Upper lobe of left lung (tissue), 4 donors: ENCODE data around the gene TMEM223.

Experiments
- POLR2A ChIP-seq, 4 donors: fragments of 450-650 bp; IDR thresholded peaks; one replicate each; pipeline ENCODE4 v1.5.1; 2016 to 2017; ENCODE audit warnings: antibody characterized with exemption in 4 of 4, mild to moderate bottlenecking in 2 of 4
- POLR2AphosphoS5 ChIP-seq, 2 donors: sonication (generic); formaldehyde crosslinking; IDR thresholded peaks; one replicate each; pipeline ENCODE4 v1.5.1; 2017; ENCODE audit warnings: antibody characterized with exemption in 2 of 2
- TF ChIP-seq, protein P1 (sequence below), 6 experiments: fragments of 450-650 bp in 4 of 6; fragments of 200-600 bp in 2 of 6; sonication (generic) in 2 of 6; IDR thresholded peaks; one replicate each; pipeline ENCODE4 v1.5.1; 2016 to 2019; ENCODE audit warnings: antibody characterized with exemption in 6 of 6

DNA sequence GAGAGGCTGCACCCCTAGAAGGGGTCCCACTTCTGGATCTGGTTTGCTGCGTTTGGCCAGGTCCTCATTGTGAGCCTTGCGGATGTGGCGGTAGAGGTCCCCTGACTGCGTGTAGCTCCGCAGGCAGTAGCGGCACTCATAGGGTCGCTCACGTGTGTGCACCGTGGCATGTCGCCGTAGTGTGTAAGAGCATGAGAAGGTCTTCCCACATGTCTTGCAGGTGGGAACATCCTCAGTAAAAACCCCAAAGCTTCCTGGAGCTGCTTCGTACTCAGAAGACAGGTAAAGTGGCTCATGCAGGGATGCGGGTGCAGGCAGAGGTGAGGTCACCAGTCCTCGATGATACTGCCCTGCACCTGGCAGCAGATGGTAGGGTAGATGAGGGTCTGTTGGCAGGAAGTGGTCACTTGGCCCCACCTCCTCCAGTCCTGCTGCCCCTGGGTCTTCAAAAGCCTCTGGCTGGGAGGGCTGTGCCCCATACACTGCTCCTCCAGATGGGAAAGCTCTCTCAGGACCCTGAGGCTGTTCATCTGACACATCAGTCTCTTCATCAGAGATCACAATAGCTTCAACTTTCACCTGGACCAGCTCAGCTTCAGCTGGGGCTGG is 39.5 kb downstream of the TMEM223 start:
- TF ChIP-seq, protein P1, sequence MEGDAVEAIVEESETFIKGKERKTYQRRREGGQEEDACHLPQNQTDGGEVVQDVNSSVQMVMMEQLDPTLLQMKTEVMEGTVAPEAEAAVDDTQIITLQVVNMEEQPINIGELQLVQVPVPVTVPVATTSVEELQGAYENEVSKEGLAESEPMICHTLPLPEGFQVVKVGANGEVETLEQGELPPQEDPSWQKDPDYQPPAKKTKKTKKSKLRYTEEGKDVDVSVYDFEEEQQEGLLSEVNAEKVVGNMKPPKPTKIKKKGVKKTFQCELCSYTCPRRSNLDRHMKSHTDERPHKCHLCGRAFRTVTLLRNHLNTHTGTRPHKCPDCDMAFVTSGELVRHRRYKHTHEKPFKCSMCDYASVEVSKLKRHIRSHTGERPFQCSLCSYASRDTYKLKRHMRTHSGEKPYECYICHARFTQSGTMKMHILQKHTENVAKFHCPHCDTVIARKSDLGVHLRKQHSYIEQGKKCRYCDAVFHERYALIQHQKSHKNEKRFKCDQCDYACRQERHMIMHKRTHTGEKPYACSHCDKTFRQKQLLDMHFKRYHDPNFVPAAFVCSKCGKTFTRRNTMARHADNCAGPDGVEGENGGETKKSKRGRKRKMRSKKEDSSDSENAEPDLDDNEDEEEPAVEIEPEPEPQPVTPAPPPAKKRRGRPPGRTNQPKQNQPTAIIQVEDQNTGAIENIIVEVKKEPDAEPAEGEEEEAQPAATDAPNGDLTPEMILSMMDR (IDR thresholded peaks at IDR 0.05): no peak
- TF ChIP-seq POLR2AphosphoS5 (IDR thresholded peaks at IDR 0.05): no peak
- no peak for TF ChIP-seq POLR2A (IDR thresholded peaks at IDR 0.05)
